Measurements from ENCODE around the gene TRPM3.

The TRPM3 gene

GRCh38 chr9:71036501-71036900 is 84.9 kb downstream of the TRPM3 start:
- H3K27ac ChIP-seq (ENCODE audit: extremely low read depth, low read depth, low read length), result no peak overlapping the region
- no peaks in the 10 kb centered on the region for H3K9me3 ChIP-seq (ENCODE audit: control insufficient read depth, insufficient read depth, low read depth, low read length)
- ChIA-PET CTCF (interaction anchor here (0.7 kb wide), 1 partner anchor 681 kb away, joined by 3 read pairs; no protein-coding TSS in a partner anchor), POLR2A (no interaction called here)
- no peak overlapping the region for H3K4me3 ChIP-seq (ENCODE audit: low read depth, low read length)
- H3K4me1 ChIP-seq (ENCODE audit: control insufficient read depth, insufficient read depth, low read length), result no peaks in the 10 kb centered on the region
- H3K36me3 ChIP-seq (ENCODE audit: control insufficient read depth in 2 of 2, insufficient read depth in 1 of 2, low read length in 2 of 2), result no peaks in the 10 kb centered on the region
- peak; percentile 32; the same call in 1 of the 2 replicates for TF ChIP-seq ZBTB17 (tag by site-specific recombination; IDR thresholded peaks at IDR 0.05)
- no peak for TF ChIP-seq ZNF473 (tag by site-specific recombination; IDR thresholded peaks at IDR 0.05)
- TF ChIP-seq ZNF580 (tag by site-specific recombination; IDR thresholded peaks at IDR 0.05), result no peak
- 0 out of 2 replicates have a peak, but pooled peaks have one; percentile 14 for TF ChIP-seq PRDM6 (tag by site-specific recombination; IDR thresholded peaks at IDR 0.05)

GRCh38 chr9:71032779-71033178 is 88.6 kb downstream of the TRPM3 start:
- Histone ChIP-seq H3K9me3 (ENCODE audit: control insufficient read depth, insufficient read depth, low read depth, low read length) (no peaks in the 10 kb centered on the region), H3K27ac (ENCODE audit: extremely low read depth, low read depth, low read length) (no peak overlapping the region), H3K4me1 (ENCODE audit: control insufficient read depth, insufficient read depth, low read length) (no peaks in the 10 kb centered on the region), H3K36me3 (ENCODE audit: control insufficient read depth in 2 of 2, insufficient read depth in 1 of 2, low read length in 2 of 2) (no peaks in the 10 kb centered on the region), H3K4me3 (ENCODE audit: low read depth, low read length) (no peak overlapping the region)
- ChIA-PET CTCF (interaction anchor here (0.6 kb wide), 1 partner anchor 787 kb away, joined by 4 read pairs; no protein-coding TSS in a partner anchor), POLR2A (no interaction called here)
- TF ChIP-seq SETDB1 (IDR thresholded peaks at IDR 0.05; ENCODE audit: insufficient read length, low read length), result no peak

GRCh38 chr9:71025728-71026127 is 95.7 kb downstream of the TRPM3 start:
- H3K4me3 ChIP-seq (ENCODE audit: low read depth, low read length), result no peak overlapping the region
- H3K4me1 ChIP-seq (ENCODE audit: control insufficient read depth, insufficient read depth, low read length), result no peaks in the 10 kb centered on the region
- TF ChIP-seq KLF8 (tag by site-specific recombination; IDR thresholded peaks at IDR 0.05) (no peak), KLF9 (tag by site-specific recombination; IDR thresholded peaks at IDR 0.05; ENCODE audit: low read depth) (no peak), ZNF558 (tag by site-specific recombination; IDR thresholded peaks at IDR 0.05) (no peak), ZNF184 (tag by site-specific recombination; IDR thresholded peaks at IDR 0.05) (no peak), ZNF140 (tag by site-specific recombination; IDR thresholded peaks at IDR 0.05) (no peak), ZNF664 (tag by site-specific recombination; IDR thresholded peaks at IDR 0.05) (no peak), ZBTB7A (tag by site-specific recombination; IDR thresholded peaks at IDR 0.05; ENCODE audit: low read depth) (no peak), ZNF777 (tag by site-specific recombination; IDR thresholded peaks at IDR 0.05; ENCODE audit: borderline replicate concordance) (no peak), ZNF654 (tag by site-specific recombination; IDR thresholded peaks at IDR 0.05; ENCODE audit: low read depth) (no peak), ZNF132 (tag by site-specific recombination; IDR thresholded peaks at IDR 0.05; ENCODE audit: borderline replicate concordance) (no peak), AEBP2 (tag by site-specific recombination; IDR thresholded peaks at IDR 0.05; ENCODE audit: borderline replicate concordance) (no peak), ZNF623 (tag by site-specific recombination; IDR thresholded peaks at IDR 0.05) (no peak)
- CTCF ChIA-PET, result no interaction called here
- POLR2A ChIA-PET, result no interaction called here
- H3K27ac ChIP-seq (ENCODE audit: extremely low read depth, low read depth, low read length), result no peak overlapping the region
- H3K36me3 ChIP-seq (ENCODE audit: control insufficient read depth in 2 of 2, insufficient read depth in 1 of 2, low read length in 2 of 2), result no peaks in the 10 kb centered on the region
- H3K9me3 ChIP-seq (ENCODE audit: control insufficient read depth, insufficient read depth, low read depth, low read length), result no peaks in the 10 kb centered on the region
